NT2/D1 (cell line): Measurements from ENCODE around the gene GLYR1.

Experiments
- DNase-seq: peaks from one replicate; pipeline ENCODE4 v3.0.0-alpha.2; 2011; ENCODE audit warnings: low read depth, low spot score
- H3K27me3 ChIP-seq: 2 replicates; pipeline ENCODE4 v1.6.0; 2011; ENCODE audit warnings: mild to moderate bottlenecking; ENCODE audit not compliant: insufficient read length, insufficient read depth
- H3K36me3 ChIP-seq: 2 replicates; pipeline ENCODE4 v1.6.1; 2011; ENCODE audit warnings: mild to moderate bottlenecking, low read length, mixed read lengths; ENCODE audit not compliant: insufficient read depth, insufficient read length
- H3K4me1 ChIP-seq: 2 replicates; pipeline ENCODE4 v1.5.1; 2011; ENCODE audit not compliant: insufficient read depth, insufficient read length
- H3K4me3 ChIP-seq: 2 replicates; pipeline ENCODE4 v1.5.1; 2011; ENCODE audit warnings: low read depth; ENCODE audit not compliant: insufficient read length
- H3K9ac ChIP-seq: 2 replicates; pipeline ENCODE4 v1.6.0; 2011; ENCODE audit warnings: low read depth; ENCODE audit not compliant: insufficient read length
- H3K9me3 ChIP-seq: 2 replicates; pipeline ENCODE4 v1.5.1; 2011; ENCODE audit warnings: mild to moderate bottlenecking, low read length; ENCODE audit not compliant: insufficient read depth
- SUZ12 ChIP-seq: IDR thresholded peaks from 2 replicates; pipeline ENCODE4 v1.6.1; 2011; ENCODE audit not compliant: insufficient read length, insufficient read depth; ENCODE audit errors: extremely low read depth
- YY1 ChIP-seq: IDR thresholded peaks from 2 replicates; pipeline ENCODE4 v1.6.1; 2011; ENCODE audit not compliant: insufficient read length, insufficient read depth
- ZNF274 ChIP-seq: IDR thresholded peaks from 2 replicates; pipeline ENCODE4 v1.6.1; 2011; ENCODE audit warnings: mild to moderate bottlenecking, low read depth, low read length

The GLYR1 gene

DNA sequence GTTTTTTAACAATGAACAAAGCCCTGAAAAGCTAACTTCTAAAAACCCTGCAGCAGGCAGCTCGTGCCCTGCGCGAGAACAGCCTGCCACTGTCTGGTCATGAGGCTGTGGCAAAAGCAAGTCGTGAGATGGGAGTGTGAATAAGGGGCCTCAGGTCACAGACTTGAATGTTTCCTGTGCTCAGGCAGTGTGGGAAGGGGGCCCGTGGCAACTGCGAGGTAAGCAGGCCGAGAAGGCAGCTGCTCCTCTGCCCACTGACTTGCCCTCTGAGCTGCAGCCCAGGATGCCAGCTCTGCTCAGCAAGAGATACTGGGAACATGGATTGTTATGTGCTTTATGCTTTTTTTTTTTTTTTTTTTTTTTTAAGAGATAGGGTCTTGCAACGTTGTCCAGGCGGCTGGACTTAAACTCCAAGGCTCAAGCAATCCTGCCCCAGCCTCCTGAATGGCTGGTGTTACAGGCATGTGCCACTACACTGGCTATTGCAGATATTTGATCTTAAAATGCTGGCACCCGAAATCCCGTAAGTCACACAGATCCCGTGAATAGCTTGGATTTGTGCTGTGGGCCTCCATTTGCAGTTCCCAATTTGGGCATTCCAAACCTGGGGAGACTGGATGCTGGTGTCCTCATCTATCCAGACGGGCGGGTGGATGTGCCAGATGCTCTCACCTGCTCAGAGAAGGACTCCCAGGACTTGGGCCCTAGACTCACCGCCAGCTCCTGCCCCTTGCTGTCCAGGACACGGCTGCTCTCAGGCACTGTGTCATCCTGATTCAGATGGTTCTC lies 44.2 kb upstream of the GLYR1 start:
- Histone ChIP-seq H3K9me3 (no peaks in the 10 kb centered on the region), H3K27me3 (no peaks in the 10 kb centered on the region), H3K36me3 (peaks cover 91% of the 10 kb centered on the region), H3K9ac (no peak overlapping the region), H3K4me3 (no peak overlapping the region), H3K4me1 (peaks cover 8% of the 10 kb centered on the region)
- TF ChIP-seq YY1 (no peak), SUZ12 (no peak), ZNF274 (no peak)
- no peak for DNase-seq

DNA sequence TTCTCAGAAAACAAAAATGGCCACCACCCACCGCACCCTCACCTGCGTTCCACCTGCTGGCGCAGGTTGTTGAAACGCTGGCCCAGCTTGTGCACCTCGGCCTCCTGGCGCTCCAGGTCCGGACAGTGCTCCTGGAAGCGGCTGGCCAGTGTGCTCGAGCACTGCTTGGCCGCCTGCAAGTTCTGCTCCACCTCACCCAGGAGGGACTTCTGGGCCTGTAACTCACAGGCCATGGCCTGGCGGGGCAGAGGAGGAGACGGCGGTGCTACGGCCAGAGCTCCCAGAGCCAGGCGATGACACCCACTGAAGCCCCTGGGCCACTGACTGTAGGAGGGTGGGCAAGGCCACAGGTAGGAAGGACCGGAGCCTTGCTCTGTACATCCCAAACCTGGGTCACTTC lies 43.6 kb upstream of the GLYR1 start:
- H3K36me3 ChIP-seq = peaks cover 95% of the 10 kb centered on the region
- H3K4me1 ChIP-seq = peaks cover 8% of the 10 kb centered on the region
- TF ChIP-seq SUZ12 (no peak), YY1 (no peak), ZNF274 (no peak)
- H3K27me3 ChIP-seq = no peaks in the 10 kb centered on the region
- DNase-seq = no peak
- no peak overlapping the region for H3K4me3 ChIP-seq
- H3K9me3 ChIP-seq = no peaks in the 10 kb centered on the region
- H3K9ac ChIP-seq = no peak overlapping the region

DNA sequence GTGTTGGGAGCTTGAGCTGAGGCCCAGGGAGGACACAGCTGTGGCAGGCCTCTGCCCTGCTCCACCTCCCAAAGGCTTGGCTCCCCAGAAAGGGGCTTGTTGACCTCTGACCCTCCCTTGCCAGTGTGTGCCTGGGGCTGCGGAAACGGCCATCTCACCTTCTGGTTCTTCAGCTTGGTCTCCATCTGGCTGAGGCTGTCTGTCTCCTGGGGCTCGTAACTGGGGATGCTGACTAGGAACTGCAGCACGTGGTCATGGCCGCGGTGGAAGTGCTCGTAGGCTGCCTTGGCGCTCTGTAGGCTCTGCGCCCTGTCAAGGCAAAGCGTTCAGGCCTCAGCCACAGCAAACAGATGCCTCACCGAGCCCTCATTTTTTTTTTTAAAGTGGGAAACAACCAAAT lies 42.9 kb upstream of the GLYR1 start:
- Histone ChIP-seq H3K4me1 (peaks cover 8% of the 10 kb centered on the region), H3K9me3 (no peaks in the 10 kb centered on the region), H3K9ac (no peak overlapping the region), H3K4me3 (no peak overlapping the region), H3K36me3 (peaks cover 95% of the 10 kb centered on the region), H3K27me3 (no peaks in the 10 kb centered on the region)
- no peak for DNase-seq
- TF ChIP-seq YY1 (no peak), SUZ12 (no peak), ZNF274 (no peak)

DNA sequence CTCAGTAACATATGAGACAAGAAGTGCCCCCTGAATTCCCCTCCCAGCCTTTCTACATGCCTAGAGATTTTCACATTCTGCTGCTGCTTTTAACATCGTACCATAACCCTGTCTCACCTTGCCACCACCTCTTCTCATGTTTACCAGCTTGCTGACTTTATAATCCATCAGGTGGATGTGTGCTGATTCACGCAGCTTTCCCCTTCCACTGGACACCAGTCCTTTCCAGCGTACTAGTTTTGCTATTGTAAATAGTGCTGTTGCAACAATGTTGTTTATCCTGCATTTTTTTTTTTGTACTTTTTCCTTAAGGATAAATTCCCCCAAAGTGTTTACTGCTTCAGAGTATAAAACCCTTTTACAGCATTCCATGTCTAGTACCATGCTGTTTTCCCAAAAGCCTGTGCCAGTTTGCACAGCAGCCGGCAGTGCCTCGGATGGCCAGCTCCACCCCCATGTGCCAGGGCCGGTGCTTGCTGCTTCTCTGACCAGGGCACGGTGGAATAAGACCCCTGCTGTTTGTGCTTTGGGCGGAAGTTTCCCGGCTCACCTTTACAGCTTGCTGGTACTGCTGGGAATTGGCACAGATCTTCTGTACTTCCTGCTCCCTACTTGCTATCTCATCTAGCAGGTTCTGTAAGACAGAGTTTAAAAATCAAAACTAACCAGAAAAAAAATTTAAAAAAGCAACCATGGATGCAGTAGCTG lies 41.5 kb upstream of the GLYR1 start:
- Histone ChIP-seq H3K9ac (peak overlapping the region; percentile 8), H3K36me3 (peaks cover 96% of the 10 kb centered on the region), H3K9me3 (no peaks in the 10 kb centered on the region), H3K4me1 (peaks cover 2% of the 10 kb centered on the region), H3K27me3 (no peaks in the 10 kb centered on the region), H3K4me3 (no peak overlapping the region)
- no peak for TF ChIP-seq YY1
- no peak for TF ChIP-seq ZNF274
- no peak for TF ChIP-seq SUZ12
- no peak for DNase-seq

DNA sequence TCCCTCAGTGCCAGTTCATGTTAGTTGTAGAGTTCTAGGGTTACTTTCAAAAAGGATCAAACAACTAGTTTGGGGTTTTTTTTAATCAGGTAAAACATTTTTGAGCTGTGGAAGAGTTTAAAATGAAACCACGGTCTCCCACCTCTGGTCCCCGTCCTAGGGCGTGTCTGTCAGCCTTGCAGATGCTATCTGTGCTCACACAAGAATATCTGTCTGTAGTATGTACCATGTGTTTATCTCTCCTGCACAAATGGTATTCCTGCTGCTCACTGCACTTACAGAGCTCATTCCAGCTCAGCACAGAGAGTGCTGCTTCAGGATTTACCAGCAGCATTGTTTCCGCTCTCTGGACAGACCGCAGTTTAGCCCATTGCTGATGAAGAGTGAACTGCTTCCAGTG lies 39.1 kb upstream of the GLYR1 start:
- H3K36me3 ChIP-seq = peaks cover 97% of the 10 kb centered on the region
- no peaks in the 10 kb centered on the region for H3K27me3 ChIP-seq
- H3K4me1 ChIP-seq = peaks cover 4% of the 10 kb centered on the region
- no peak for DNase-seq
- TF ChIP-seq YY1 (no peak), SUZ12 (no peak), ZNF274 (no peak)
- H3K4me3 ChIP-seq = no peak overlapping the region
- H3K9ac ChIP-seq = no peak overlapping the region
- no peaks in the 10 kb centered on the region for H3K9me3 ChIP-seq

DNA sequence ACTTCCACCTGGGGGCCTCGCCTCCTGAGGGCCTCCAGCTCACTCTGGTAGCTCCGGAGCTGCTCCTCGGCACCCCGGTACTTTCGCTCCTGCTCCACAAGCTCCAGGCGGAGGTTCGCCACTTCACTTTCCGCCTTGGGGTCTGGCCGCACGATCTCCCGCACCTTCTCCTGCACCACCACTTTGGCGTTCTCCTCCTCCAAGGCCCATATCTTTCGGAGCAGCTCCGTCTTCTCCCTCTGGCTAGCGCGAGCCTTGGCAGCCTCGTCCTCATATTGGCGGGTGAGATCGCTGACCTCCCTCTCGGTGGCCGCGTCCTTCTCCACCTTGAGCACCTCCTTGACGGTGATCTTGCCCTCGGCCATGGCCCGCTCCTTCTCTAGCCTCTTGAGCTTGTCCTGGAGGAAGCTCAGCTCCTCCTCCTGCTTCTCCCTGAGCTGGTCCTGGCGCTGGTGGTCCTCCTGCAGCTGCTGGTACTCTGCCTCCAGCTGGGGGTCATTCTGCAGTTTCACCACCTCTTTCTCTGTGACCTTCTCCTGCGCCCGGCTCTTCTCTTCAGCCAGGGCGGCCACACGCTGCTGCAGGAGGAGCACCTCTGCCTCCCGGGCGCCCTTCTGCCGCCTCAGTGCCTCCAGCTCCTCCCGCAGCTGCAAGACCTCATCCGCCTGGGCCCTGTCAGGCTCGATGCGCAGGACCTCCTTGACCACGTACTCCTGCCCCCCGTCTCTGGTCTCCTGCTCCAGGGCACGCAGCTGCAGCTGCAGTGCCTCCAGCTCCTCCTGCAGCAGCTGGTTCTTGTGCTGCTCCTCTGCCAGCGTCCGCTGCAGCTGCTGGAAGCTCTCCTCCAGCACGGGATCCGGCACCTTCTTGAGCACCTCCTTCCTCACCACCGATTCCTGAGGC lies 38.1 kb upstream of the GLYR1 start:
- Histone ChIP-seq H3K9ac (no peak overlapping the region), H3K36me3 (peaks cover 98% of the 10 kb centered on the region), H3K4me1 (peaks cover 6% of the 10 kb centered on the region), H3K4me3 (no peak overlapping the region), H3K9me3 (no peaks in the 10 kb centered on the region), H3K27me3 (no peaks in the 10 kb centered on the region)
- TF ChIP-seq SUZ12 (no peak), YY1 (no peak), ZNF274 (no peak)
- no peak for DNase-seq

DNA sequence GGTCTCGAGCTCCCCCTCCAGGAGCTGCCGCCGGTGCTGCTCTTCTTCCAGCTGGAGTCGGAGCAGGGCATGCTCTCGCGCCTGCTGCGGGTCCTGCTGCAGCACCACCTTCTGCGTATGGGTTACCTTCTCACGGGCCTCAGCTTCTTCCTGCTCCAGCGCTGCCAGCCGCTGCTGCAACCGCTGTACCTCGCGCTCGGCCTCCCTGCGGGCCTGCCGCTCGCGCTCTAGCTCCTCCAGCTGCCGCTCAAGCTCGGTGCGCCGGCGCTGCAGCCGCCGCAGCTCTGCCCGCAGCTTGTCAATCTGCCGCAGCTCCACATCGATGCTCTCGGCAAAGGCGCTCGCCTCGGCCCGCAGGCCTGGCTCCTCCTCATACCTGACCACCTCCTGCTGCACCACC lies 37.1 kb upstream of the GLYR1 start:
- peaks cover 97% of the 10 kb centered on the region for H3K36me3 ChIP-seq
- TF ChIP-seq ZNF274 (no peak), SUZ12 (no peak), YY1 (no peak)

More for the DNA sequence above, 37.1 kb upstream of the GLYR1 start:
- H3K27me3 ChIP-seq = no peaks in the 10 kb centered on the region
- DNase-seq = no peak
- H3K4me3 ChIP-seq = no peak overlapping the region
- no peaks in the 10 kb centered on the region for H3K9me3 ChIP-seq
- no peak overlapping the region for H3K9ac ChIP-seq
- H3K4me1 ChIP-seq = peaks cover 4% of the 10 kb centered on the region
